SU-DHL-6 (cell line): ENCODE data around the gene ZFAND3.

ENCODE experiments used
- EZH2phosphoT487 ChIP-seq: fragments of 200-600 bp; sonication (generic), shearing (Covaris generic); conservative IDR thresholded peaks from 2 replicates; pipeline ENCODE4 v1.6.1; 2018; ENCODE audit warnings: mild to moderate bottlenecking, antibody characterized with exemption, low read length, moderate library complexity, mixed read lengths
- TF ChIP-seq, protein P1 (sequence below): fragments of 200-600 bp; sonication (generic); IDR thresholded peaks from one replicate; pipeline ENCODE4 v1.5.1; 2017; ENCODE audit warnings: antibody characterized with exemption, mild to moderate bottlenecking, low read length, moderate library complexity; ENCODE audit not compliant: insufficient read depth, poor library complexity, severe bottlenecking

DNA sequence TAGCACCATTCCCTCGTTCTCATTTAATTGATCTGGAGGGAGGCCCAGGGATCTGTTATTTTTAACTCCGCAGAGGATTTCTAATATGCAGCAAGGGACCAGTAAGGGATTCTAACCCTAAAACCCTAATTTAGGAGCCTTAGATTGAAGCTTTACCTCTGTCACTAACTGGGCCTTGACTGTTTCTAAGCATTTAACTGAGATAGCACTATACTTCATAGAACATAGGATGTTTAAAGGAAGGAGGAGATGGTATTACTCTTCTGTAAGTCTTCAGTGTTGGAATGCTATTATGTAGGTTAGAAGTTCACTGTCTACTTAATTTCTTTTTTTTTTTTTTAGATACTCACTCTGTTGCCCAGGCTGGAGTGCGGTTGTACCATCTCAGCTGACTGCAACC lies 242.5 kb downstream of the ZFAND3 start:
- TF ChIP-seq, protein P1, sequence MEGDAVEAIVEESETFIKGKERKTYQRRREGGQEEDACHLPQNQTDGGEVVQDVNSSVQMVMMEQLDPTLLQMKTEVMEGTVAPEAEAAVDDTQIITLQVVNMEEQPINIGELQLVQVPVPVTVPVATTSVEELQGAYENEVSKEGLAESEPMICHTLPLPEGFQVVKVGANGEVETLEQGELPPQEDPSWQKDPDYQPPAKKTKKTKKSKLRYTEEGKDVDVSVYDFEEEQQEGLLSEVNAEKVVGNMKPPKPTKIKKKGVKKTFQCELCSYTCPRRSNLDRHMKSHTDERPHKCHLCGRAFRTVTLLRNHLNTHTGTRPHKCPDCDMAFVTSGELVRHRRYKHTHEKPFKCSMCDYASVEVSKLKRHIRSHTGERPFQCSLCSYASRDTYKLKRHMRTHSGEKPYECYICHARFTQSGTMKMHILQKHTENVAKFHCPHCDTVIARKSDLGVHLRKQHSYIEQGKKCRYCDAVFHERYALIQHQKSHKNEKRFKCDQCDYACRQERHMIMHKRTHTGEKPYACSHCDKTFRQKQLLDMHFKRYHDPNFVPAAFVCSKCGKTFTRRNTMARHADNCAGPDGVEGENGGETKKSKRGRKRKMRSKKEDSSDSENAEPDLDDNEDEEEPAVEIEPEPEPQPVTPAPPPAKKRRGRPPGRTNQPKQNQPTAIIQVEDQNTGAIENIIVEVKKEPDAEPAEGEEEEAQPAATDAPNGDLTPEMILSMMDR: no peak
- TF ChIP-seq EZH2phosphoT487: no peak
